GM19240 (cell line): ENCODE data around the gene ALG6.
"Not testable (repeated sequence)": the region's sequence is repeated elsewhere in the genome, so short reads cannot be mapped to it uniquely, and the experiment has no call there.

Experiments
- DNase-seq: peaks from one replicate; pipeline ENCODE4 v3.0.0; 2011; ENCODE audit warnings: low spot score; ENCODE audit not compliant: insufficient read length

The ALG6 gene

DNA sequence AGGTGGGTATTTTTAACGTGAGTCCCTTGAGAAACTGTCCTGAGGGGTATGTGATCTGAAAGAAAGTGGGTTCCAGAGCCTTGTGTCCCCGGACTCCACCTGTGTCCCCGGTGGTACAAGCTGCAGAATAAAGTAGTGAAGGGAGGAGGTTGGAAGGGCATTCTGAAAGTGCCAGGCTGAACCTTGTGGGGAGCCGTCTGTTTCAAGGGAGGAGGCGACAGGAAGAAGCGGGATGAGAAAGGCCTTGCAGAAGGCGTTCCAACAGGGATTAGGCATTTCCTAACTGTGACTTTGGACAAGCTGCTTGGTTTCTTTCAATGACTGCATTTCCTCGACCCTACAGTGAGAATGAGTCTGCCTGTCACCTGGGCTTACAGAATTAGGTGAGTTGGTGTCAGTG is 39.3 kb upstream of the ALG6 start:
- DNase-seq: no peak

DNA sequence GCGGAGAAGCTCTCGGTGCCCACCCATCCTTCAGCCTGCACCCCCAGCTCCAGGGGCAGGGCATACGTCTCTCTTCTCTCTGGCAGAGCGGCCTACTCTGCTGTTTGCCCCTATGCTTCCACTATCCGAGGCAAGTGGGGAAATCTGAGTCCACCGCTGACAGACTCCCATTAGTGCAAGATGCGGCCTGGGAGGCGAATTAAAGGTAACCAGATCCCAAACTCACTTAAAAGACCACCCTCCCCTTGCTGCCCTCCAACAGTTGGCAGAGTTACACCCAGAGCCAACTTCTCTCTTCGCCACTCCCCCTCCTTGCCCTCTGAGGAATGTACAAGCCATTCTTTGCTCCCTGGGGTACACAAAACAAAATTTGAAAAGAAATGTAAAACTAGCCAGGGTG is 38.6 kb upstream of the ALG6 start:
- DNase-seq: no peak

DNA sequence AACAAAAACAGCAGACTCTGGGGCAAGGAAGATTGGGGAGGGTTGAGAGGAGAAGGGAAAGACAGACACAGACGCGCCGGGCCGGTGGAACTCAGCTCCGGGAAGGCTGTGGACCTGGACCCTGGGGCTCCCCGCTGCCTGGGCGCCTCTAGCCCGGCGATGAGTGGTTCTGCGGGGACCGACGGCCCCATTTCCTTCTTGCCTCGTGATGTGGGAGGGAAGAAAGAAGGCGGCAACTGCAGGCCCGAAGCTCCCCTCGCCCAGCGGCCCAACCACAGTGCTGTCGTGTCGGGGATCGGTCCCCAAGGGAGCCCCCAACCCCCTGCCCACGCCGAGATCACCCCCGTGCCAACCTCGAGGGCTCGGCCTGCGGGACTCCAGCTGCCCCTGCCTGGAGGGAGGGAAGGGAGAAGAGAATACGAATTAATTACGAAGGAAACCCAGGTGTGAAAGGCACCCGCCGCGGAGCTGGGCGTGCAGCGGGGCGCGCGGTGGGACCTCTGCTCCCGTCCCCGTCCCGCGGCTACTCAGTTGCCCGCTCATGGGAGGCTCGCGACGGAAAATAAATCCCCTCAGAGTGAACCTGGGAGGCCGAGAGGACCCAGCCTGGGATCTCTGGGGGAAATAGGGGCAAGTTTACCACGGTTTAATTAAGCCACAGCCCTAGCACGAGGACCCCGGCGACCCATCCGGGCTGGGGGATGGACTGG is 37.7 kb upstream of the ALG6 start:
- DNase-seq: no peak

DNA sequence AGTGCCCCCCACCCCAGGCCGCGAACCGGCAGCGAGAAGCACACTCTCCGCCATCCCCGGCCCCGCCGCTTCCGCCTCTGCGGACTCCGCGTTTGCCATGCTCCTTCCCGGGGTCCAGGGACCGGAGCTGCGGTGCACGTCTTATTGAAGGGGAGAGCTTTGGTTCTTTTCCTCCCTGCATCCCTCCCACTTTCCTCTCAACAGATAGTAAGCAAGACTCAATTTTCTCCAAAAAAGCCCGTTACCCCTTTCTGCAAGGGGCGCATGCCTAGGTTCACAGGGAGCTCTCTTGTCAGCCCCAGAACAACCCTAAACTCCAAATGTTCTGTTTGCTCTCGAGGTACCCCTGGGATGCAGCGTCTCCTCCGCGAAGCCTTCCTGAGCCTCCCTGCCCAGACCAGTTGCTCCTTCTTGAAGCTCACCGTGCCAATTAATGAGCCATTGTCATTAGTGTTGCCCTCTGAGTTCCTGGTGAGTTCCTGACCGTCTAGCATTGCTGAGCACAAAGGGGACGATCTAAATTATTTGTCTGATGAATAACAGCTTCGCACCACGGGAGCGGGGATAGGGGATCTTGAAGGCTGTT is 37.0 kb upstream of the ALG6 start:
- no peak for DNase-seq

GRCh38 chr1:63342402-63342801 is 25.0 kb upstream of the ALG6 start:
- no peak for DNase-seq

DNA sequence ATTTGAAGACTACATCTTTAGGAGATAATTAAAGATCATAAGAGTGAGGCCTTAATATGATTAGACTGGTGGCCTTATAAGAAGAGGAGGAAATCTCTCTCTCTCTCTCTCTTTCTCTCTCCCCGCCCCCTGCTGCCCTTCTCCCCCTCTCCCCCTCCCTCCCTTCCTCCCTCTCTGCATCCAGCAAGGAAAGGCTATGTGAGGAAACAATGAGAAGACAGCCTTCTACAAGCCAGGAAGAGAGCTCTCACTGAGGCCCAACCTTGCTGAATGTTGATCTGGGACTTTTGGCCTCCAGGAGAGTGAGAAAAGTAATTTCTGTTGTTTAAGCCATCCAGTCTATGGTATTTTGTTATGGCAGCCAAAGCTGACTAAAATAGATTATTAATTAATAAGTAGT is 23.5 kb upstream of the ALG6 start:
- no peak for DNase-seq

DNA sequence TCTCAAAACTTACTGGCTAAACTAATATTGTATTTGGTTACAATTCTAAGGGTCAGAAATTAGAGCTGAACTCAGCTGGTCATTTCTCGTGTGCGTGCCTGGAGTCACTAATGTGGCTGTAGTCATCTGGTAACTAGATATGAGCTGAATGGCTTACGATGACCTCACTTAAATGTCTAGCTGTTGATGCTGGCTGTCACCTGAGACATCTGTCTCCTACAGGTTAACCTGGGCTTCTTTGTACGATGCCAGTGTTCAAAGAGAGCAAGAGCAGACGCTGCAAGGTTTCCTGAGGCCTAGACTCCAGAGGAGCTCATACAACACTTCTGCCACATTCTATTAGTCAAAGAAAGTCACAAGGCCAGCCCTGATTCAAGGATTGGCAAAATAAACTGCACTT is 17.1 kb upstream of the ALG6 start:
- no peak for DNase-seq

- DNase-seq: no peak
Measured at GRCh38 chr1:63352736-63353135, 14.7 kb upstream of the ALG6 start.

GRCh38 chr1:63356234-63356633 is 11.2 kb upstream of the ALG6 start:
- DNase-seq: not testable (repeated sequence)

- DNase-seq: no peak
Measured at GRCh38 chr1:63359561-63359960, 7.9 kb upstream of the ALG6 start.

DNA sequence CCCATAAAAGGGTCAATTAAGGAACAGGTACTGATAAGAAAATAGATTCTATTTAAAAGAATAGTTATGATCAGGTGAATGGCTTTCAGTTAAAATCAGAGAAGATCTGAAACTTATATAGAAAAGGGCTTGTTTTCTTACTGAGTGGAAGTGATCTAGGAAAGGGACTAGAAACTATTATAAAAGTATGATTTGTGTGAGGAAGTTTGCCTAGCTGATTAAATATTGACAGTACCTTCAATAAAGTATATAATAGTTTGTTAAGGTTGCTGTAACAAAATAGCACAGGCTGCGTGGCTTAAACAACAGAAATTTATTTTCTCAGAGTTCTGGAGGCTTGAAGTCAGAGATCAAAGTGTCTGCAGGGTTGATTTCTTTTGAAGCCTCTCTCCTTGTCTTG is 5.4 kb upstream of the ALG6 start:
- no peak for DNase-seq

DNA sequence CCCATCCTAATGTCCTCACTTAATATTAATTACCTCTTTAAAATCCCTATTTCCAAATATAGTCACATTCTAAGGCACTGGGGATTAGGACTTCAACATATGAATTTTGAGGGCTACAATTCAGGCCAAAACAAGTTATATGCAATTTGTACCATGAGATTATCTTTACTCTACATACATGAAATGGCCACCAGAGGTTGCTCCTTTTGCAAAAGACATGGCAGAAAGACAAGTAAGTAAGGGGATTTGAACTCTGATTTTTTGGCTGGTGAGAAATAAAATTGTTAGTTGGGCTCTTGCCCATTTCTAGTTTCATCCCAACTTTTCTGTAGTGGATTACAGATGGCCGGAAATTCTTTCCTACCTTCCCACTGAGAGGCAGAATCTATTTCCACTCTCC is 4.8 kb upstream of the ALG6 start:
- no peak for DNase-seq

DNA sequence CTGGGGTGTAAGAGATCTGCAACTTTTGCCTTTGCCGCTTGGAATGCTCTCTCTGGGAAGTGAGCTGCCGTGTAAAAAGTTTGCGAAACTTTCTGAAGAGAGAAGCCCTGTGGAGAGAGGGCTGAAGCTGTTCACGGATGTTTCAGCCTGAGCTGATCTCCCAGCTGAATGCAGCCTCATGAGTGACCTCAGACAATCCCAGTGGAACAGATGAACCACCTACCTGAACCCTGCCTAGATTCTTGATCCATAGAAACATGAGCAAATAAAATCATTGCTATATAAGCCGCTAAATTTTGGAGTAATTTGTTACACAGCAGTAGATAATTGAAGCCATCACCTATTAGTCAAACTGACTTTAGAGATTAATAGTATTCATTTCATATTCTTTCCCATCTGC is 4.4 kb upstream of the ALG6 start:
- DNase-seq: no peak

- no peak for DNase-seq
Measured at GRCh38 chr1:63366908-63367214, 566 bp upstream of the ALG6 start.

- DNase-seq: no peak
Measured at GRCh38 chr1:63368131-63368530, 704 bp downstream of the ALG6 start.

- no peak for DNase-seq
Measured at GRCh38 chr1:63379583-63379982, 12.2 kb downstream of the ALG6 start.

GRCh38 chr1:63381741-63382140 is 14.3 kb downstream of the ALG6 start:
- no peak for DNase-seq

DNA sequence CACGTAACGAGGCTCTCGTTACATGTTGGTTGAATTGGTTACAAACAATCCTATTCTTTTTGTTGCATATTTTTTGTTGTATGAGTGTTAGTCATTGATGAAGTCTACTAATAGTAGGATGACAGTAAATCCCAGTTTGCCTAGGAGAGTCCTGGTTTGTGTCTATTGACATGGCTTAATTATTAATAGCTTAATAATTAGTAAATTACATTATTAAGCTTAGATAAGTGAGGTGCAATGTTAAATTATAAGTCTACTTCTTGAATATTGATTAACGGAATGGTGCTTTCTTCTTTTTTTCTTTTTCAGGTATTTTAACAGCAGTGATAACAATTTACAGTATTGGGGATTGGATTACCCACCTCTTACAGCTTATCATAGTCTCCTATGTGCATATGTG is 34.5 kb downstream of the ALG6 start:
- DNase-seq: no peak

GRCh38 chr1:63403386-63403785 is 36.0 kb downstream of the ALG6 start:
- DNase-seq: no peak

DNA sequence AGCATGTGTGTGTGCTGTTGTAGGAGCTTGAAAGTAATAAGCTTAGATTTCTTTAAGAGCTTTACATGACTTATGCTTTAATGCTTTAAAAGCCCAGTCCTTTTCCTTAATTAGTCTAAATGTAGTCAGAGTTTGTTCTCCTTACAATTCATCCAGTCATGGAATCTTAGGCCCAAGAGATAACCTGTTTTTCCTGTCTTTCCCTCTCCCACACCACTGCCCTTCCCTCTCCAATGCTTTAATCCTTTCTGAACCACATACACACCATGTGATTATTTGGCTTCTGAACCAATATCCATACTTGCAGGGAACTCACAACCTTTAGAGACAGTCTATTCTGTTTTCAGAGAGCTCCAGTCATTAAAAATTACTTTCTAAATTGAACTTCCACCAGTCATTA is 37.6 kb downstream of the ALG6 start:
- DNase-seq: no peak

GRCh38 chr1:63405987-63406386 is 38.6 kb downstream of the ALG6 start:
- DNase-seq: no peak

DNA sequence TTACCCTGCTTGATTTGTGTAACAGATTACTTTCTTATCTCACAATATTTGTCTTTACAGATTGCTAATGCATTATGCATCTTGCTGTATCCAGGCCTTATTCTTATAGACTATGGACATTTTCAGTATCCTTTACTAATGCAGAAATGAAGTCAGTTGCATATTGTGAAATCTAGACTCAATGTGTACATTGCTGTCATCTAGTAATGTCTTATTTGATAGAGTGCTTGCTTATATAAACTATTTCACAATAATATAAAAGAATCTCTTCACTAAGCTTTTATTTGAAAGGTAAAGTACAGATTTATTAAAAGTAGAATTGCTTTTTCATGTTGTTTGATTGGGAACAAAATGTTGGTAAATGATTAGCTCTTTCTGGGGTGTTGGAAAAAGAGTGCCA is 39.6 kb downstream of the ALG6 start:
- no peak for DNase-seq

DNA sequence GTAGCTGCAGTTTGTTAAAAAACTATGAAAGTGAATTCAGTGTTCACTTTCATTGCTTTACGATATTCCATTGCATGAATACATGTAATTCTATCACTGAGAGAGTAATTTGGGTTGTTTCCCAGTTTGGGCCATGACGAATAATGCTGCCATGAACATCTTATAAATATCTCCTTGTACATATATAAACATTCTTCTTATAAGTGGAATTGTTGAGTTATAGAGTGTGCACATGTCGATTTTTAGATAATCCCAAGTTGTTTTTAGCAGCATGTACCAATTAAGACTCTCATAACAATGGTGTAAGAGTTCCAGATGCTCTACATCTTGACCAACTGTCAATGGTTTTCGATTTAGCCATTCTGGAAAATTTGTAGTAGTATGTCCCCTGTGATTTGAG is 40.9 kb downstream of the ALG6 start:
- no peak for DNase-seq

DNA sequence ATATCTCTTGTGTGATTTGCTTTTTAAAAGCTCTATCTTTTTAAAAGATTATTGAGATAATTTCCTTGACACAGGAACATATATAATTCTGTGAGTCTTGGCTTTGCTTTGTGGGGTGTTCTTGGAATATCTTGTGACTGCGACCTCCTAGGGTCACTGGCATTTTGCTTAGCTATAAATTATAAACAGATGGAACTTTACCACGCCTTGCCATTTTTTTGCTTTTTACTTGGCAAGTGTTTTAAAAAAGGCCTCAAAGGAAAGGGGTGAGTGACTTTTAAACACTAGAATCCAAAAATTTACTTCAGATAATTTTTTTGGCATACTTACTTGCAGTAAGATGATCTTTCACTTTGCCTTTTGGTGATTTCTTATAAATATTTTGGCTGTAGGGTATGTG is 43.6 kb downstream of the ALG6 start:
- DNase-seq: no peak
